A673 (cell line): ENCODE data around the gene RASL12. TPM values are rescaled to one million over a fixed set of nuclear protein-coding genes. Genes with fewer than 3 reads are reported as not detected.
A peak's percentile ranks its signal among the peaks of the same experiment; 100 is the strongest.

Source experiments
- BruUV-seq: library from RNA; stranded (reverse); fragments of 400-500 nt; replicated peaks from 2 replicates; lab custom pipeline; 2021; lab: Mats Ljungman, UMichigan
- CTCF ChIA-PET: fragments of 300-600 bp; sonication (Branson Sonifier 250); formaldehyde crosslinking; loops from one replicate; lab custom pipeline; 2022; ENCODE audit warnings: antibody characterized with exemption; lab: Charles Lee
- POLR2A ChIA-PET: fragments of 300-600 bp; sonication (Branson Sonifier 250); formaldehyde crosslinking; loops from one replicate; lab custom pipeline; 2022; ENCODE audit warnings: antibody characterized with exemption; ENCODE audit not compliant: low non-redundant PET; lab: Charles Lee
- DNase-seq: peaks from one replicate; pipeline ENCODE4 v3.0.0-alpha.2; 2015; ENCODE audit warnings: low spot score
- H3K27ac ChIP-seq: fragments of 200-600 bp; sonication (generic); 2 replicates; pipeline ENCODE4 v1.5.1; 2016; ENCODE audit warnings: mixed run types, low read depth, mild to moderate bottlenecking, mixed read lengths, antibody characterized with exemption, low read length; ENCODE audit not compliant: poor library complexity, severe bottlenecking
- H3K27me3 ChIP-seq: fragments of 200-600 bp; sonication (generic); replicated peaks from 2 replicates; pipeline ENCODE4 v1.6.1; 2017; ENCODE audit warnings: mixed run types, low read depth, mild to moderate bottlenecking, mixed read lengths, antibody characterized with exemption, low read length; ENCODE audit not compliant: insufficient read depth, poor library complexity
- H3K36me3 ChIP-seq: fragments of 200-600 bp; sonication (generic); 2 replicates; pipeline ENCODE4 v1.6.1; 2016; ENCODE audit warnings: mixed run types, mild to moderate bottlenecking, mixed read lengths, antibody characterized with exemption, low read length; ENCODE audit not compliant: insufficient read depth, poor library complexity, severe bottlenecking
- H3K4me1 ChIP-seq: fragments of 200-600 bp; sonication (generic); 2 replicates; pipeline ENCODE4 v1.6.1; 2017; ENCODE audit warnings: mixed run types, mild to moderate bottlenecking, mixed read lengths, antibody characterized with exemption, low read length; ENCODE audit not compliant: insufficient read depth, poor library complexity, severe bottlenecking
- H3K4me3 ChIP-seq: fragments of 200-600 bp; sonication (generic); 2 replicates; pipeline ENCODE4 v1.5.1; 2016; ENCODE audit warnings: low read depth, mixed run types, mild to moderate bottlenecking, mixed read lengths, low read length; ENCODE audit not compliant: poor library complexity, severe bottlenecking
- H3K9me3 ChIP-seq: fragments of 200-600 bp; sonication (generic); 2 replicates; pipeline ENCODE4 v1.6.1; 2016; ENCODE audit warnings: mixed run types, low read depth, mild to moderate bottlenecking, mixed read lengths, antibody characterized with exemption, low read length; ENCODE audit not compliant: poor library complexity, severe bottlenecking
- CTCF ChIP-seq: fragments of 300-800, 200-600 bp; sonication (generic); conservative IDR thresholded peaks from 2 replicates; pipeline ENCODE4 v1.5.1; 2017; ENCODE audit warnings: low read depth, mild to moderate bottlenecking, antibody characterized with exemption, low read length, moderate library complexity, mixed read lengths
- EZH2 ChIP-seq: fragments of 200-600 bp; sonication (generic); IDR thresholded peaks from 2 replicates; pipeline ENCODE4 v1.6.1; 2017; ENCODE audit warnings: borderline replicate concordance, low read depth, mild to moderate bottlenecking, mixed read lengths, antibody characterized with exemption, low read length; ENCODE audit not compliant: poor library complexity, severe bottlenecking
- intact Hi-C: fragments of 100-400 bp; cut with micrococcal nuclease; formaldehyde crosslinking; loops from one replicate; pipeline ENCODE4 v1.10.0; 2022; ENCODE audit not compliant: unreplicated experiment
- total RNA-seq: library from RNA; stranded (reverse); gene quantifications from 2 replicates; pipeline ENCODE4 v1.2.3, GENCODE V29; 2021

The RASL12 gene
- total RNA-seq, 1 experiment from 2014 or later: 0.69 TPM

DNA sequence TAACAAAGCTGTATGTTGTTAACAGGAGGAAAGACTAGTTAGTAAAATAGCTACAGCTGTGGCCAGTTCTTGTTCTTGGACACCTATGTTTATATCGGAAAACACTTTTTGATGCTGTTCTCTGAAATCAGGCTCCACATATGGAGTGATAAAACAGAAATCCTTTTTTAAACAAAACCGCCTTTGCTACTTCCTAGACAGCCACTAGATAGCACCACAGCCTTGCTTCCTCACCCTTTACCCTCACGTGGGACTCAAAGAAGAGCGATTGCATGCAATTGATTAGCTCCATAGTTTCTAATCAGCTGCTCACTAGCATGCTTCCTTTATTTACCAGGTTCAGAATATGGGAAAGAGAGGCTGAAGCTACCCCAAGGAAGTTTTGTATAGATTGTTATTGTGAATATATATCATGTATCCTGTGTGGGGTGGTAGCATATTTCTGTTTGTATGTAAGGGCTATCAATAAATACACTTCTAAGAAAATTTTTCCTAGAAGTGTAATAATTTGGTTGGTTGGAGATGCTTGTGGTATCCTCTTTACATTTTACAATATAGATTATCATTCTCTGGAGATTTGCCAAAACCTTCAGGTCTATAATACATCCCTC lies 34.0 kb downstream of the RASL12 start:
- peak; percentile 69 for DNase-seq
- no TSS peak for BruUV-seq

GRCh38 chr15:65032801-65033537 lies 34.8 kb downstream of the RASL12 start:
- Histone ChIP-seq H3K9me3 (no peaks in the 10 kb centered on the region), H3K27me3 (no peaks in the 10 kb centered on the region), H3K36me3 (no peaks in the 10 kb centered on the region), H3K4me1 (peaks cover 7% of the 10 kb centered on the region), H3K4me3 (peak overlapping the region; percentile 14), H3K27ac (no peak overlapping the region)
- TF ChIP-seq EZH2 (no peak), CTCF (peak; percentile 89)
- POLR2A ChIA-PET: no interaction called here
- intact Hi-C loops: loop anchor here (1.0 to 10.0 kb wide), 4 partner anchors 45 to 352 kb away; partner anchors contain the start of gene RNU5A-1
- BruUV-seq: no TSS peak
- CTCF ChIA-PET: interaction anchor here (1.0 to 1.2 kb wide), 3 partner anchors 45 to 70 kb away, joined by 5 to 9 read pairs (median 6); no protein-coding TSS in a partner anchor
- DNase-seq: peak; percentile 80

More for the DNA sequence above, 34.0 kb downstream of the RASL12 start:
- ChIA-PET POLR2A (interaction anchor here (0.5 kb wide), 1 partner anchor 63 kb away, joined by 4 read pairs; no protein-coding TSS in a partner anchor), CTCF (interaction anchor here (0.6 to 1.2 kb wide), 6 partner anchors 9 to 298 kb away, joined by 3 to 9 read pairs (median 6); no protein-coding TSS in a partner anchor)
- TF ChIP-seq CTCF (peak; percentile 59), EZH2 (no peak)
- Histone ChIP-seq H3K9me3 (no peaks in the 10 kb centered on the region), H3K27ac (no peak overlapping the region), H3K36me3 (no peaks in the 10 kb centered on the region), H3K27me3 (no peaks in the 10 kb centered on the region), H3K4me3 (peak overlapping the region; percentile 14), H3K4me1 (peaks cover 7% of the 10 kb centered on the region)
- intact Hi-C loops: loop anchor here (1.0 to 10.0 kb wide), 4 partner anchors 45 to 351 kb away; partner anchors contain the start of gene RNU5A-1

DNA sequence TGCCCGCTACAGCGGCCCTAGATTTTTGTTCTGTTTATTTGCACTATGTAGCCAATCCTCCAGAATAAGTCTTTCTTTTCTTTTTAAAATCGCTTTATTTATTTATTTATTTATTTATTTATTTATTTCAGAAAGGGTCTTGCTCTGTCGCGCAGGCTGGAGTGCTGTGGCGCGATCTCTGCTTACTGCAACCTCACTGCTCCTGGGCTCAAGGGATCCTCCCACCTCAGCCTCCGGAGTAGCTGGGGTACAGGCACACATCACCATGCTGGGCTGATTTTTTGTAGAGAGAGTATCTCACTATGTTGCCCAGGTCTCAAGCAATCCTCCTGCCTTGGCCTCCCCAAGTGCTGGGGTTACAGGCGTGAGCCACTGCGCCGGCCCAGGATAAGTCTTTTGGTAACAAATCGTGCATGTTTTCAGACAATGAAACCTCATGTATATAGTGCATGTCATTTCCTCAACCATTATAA lies 38.0 kb downstream of the RASL12 start:
- peaks cover 12% of the 10 kb centered on the region for H3K36me3 ChIP-seq
- no peak for DNase-seq
- CTCF ChIA-PET: no interaction called here
- POLR2A ChIA-PET: interaction anchor here (0.6 kb wide), 1 partner anchor 19 kb away, joined by 5 read pairs; no protein-coding TSS in a partner anchor
- H3K4me3 ChIP-seq: peak overlapping the region; percentile 75
- no TSS peak for BruUV-seq
- no peaks in the 10 kb centered on the region for H3K9me3 ChIP-seq
- TF ChIP-seq EZH2 (no peak), CTCF (no peak)
- H3K27ac ChIP-seq: no peak overlapping the region
- intact Hi-C loops: loop anchor here (10.0 kb wide), 2 partner anchors 295 to 355 kb away; no protein-coding TSS in a partner anchor
- no peaks in the 10 kb centered on the region for H3K27me3 ChIP-seq
- peaks cover 10% of the 10 kb centered on the region for H3K4me1 ChIP-seq
